SK-N-SH (cell line): ENCODE results near the gene LATS2.

Experiments
- EP300 ChIP-seq, 2 experiments: IDR thresholded peaks; 2 replicates each; pipeline versions ENCODE4 v1.4.0 to v1.6.1; 2012; ENCODE audit warnings: borderline replicate concordance in 1 of 2, low read depth in 1 of 2, low read length in 1 of 2
- IRF3 ChIP-seq: fragments of 150-350 bp; IDR thresholded peaks from 2 replicates; pipeline ENCODE4 v1.6.1; 2016; ENCODE audit warnings: mild to moderate bottlenecking, low read depth, low read length
- RCOR1 ChIP-seq: fragments of 150-350 bp; IDR thresholded peaks from 2 replicates; pipeline ENCODE4 v1.6.1; 2017; ENCODE audit warnings: antibody characterized with exemption, low read length
- RFX5 ChIP-seq: IDR thresholded peaks from 2 replicates; pipeline ENCODE4 v1.6.1; 2012; ENCODE audit warnings: mild to moderate bottlenecking, improper control_type of control experiment, low read length
- SMC3 ChIP-seq: IDR thresholded peaks from 2 replicates; pipeline ENCODE4 v1.6.1; 2012; ENCODE audit warnings: low read depth, low read length, improper control_type of control experiment
- TAF1 ChIP-seq: IDR thresholded peaks from 2 replicates; pipeline ENCODE4 v1.6.1; 2012; ENCODE audit warnings: low read depth, mild to moderate bottlenecking, low read length, moderate library complexity, borderline replicate concordance
- TCF12 ChIP-seq: IDR thresholded peaks from 2 replicates; pipeline ENCODE4 v1.4.0; 2012
- TEAD4 ChIP-seq: IDR thresholded peaks from 2 replicates; pipeline ENCODE4 v1.4.0; 2012; ENCODE audit warnings: mild to moderate bottlenecking, borderline replicate concordance; ENCODE audit not compliant: insufficient read depth
- USF1 ChIP-seq: IDR thresholded peaks from 2 replicates; pipeline ENCODE4 v1.4.0; 2012; ENCODE audit warnings: low read depth, borderline replicate concordance
- USF2 ChIP-seq: fragments of 150-350 bp; IDR thresholded peaks from 2 replicates; pipeline ENCODE4 v1.6.1; 2017; ENCODE audit warnings: antibody characterized with exemption, low read length, low read depth, borderline replicate concordance
- ZBTB33 ChIP-seq: IDR thresholded peaks from 2 replicates; pipeline ENCODE4 v1.4.0; 2012; ENCODE audit warnings: low read depth, borderline replicate concordance
- TF ChIP-seq, protein P1 (sequence below): fragments of 200-600 bp; sonication (generic); IDR thresholded peaks from 2 replicates; pipeline ENCODE4 v1.6.1; 2017; ENCODE audit warnings: antibody characterized with exemption, mild to moderate bottlenecking, moderate library complexity
- TF ChIP-seq, protein P2 (sequence below): IDR thresholded peaks from 2 replicates; pipeline ENCODE4 v1.6.1; 2012; ENCODE audit warnings: mild to moderate bottlenecking, low read depth, low read length, moderate library complexity
- TF ChIP-seq, protein P3 (sequence below): IDR thresholded peaks from 2 replicates; pipeline ENCODE4; 2012

DNA sequence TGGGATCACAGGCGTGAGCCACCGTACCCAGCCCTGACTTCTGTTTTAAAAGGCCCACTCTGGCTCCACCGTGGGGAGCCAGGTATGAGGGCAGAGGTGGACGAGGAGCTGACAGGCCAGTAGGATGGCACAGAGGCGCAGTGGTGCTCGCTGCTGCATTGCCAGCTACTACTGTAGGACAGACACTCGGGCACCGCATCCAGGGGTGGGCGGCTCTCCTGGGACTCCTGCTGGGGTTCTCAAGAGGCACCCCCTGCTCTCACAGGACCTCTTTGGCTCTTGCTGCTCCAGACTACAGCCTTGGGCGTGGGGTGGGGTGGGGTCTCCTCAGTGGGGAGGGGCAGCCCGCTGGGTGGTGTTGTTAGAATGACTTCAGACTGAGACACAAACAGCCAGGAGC, 53.4 kb downstream of the LATS2 start:
- TF ChIP-seq TAF1 (no peak), USF2 (no peak), TCF12 (no peak), IRF3 (no peak), EP300 (IDR thresholded peaks at IDR 0.05; ENCODE audit: borderline replicate concordance in 1 of 2, low read depth in 1 of 2, low read length in 1 of 2) (no peak), USF1 (no peak), RCOR1 (no peak), RFX5 (no peak), TEAD4 (no peak), SMC3 (no peak), ZBTB33 (no peak)
- TF ChIP-seq, protein P1, sequence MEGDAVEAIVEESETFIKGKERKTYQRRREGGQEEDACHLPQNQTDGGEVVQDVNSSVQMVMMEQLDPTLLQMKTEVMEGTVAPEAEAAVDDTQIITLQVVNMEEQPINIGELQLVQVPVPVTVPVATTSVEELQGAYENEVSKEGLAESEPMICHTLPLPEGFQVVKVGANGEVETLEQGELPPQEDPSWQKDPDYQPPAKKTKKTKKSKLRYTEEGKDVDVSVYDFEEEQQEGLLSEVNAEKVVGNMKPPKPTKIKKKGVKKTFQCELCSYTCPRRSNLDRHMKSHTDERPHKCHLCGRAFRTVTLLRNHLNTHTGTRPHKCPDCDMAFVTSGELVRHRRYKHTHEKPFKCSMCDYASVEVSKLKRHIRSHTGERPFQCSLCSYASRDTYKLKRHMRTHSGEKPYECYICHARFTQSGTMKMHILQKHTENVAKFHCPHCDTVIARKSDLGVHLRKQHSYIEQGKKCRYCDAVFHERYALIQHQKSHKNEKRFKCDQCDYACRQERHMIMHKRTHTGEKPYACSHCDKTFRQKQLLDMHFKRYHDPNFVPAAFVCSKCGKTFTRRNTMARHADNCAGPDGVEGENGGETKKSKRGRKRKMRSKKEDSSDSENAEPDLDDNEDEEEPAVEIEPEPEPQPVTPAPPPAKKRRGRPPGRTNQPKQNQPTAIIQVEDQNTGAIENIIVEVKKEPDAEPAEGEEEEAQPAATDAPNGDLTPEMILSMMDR = no peak
- TF ChIP-seq, protein P2, sequence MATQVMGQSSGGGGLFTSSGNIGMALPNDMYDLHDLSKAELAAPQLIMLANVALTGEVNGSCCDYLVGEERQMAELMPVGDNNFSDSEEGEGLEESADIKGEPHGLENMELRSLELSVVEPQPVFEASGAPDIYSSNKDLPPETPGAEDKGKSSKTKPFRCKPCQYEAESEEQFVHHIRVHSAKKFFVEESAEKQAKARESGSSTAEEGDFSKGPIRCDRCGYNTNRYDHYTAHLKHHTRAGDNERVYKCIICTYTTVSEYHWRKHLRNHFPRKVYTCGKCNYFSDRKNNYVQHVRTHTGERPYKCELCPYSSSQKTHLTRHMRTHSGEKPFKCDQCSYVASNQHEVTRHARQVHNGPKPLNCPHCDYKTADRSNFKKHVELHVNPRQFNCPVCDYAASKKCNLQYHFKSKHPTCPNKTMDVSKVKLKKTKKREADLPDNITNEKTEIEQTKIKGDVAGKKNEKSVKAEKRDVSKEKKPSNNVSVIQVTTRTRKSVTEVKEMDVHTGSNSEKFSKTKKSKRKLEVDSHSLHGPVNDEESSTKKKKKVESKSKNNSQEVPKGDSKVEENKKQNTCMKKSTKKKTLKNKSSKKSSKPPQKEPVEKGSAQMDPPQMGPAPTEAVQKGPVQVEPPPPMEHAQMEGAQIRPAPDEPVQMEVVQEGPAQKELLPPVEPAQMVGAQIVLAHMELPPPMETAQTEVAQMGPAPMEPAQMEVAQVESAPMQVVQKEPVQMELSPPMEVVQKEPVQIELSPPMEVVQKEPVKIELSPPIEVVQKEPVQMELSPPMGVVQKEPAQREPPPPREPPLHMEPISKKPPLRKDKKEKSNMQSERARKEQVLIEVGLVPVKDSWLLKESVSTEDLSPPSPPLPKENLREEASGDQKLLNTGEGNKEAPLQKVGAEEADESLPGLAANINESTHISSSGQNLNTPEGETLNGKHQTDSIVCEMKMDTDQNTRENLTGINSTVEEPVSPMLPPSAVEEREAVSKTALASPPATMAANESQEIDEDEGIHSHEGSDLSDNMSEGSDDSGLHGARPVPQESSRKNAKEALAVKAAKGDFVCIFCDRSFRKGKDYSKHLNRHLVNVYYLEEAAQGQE = no peak
- TF ChIP-seq, protein P3, sequence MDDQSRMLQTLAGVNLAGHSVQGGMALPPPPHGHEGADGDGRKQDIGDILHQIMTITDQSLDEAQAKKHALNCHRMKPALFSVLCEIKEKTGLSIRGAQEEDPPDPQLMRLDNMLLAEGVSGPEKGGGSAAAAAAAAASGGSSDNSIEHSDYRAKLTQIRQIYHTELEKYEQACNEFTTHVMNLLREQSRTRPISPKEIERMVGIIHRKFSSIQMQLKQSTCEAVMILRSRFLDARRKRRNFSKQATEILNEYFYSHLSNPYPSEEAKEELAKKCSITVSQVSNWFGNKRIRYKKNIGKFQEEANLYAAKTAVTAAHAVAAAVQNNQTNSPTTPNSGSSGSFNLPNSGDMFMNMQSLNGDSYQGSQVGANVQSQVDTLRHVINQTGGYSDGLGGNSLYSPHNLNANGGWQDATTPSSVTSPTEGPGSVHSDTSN = no peak
